GM20431 (cell line): ENCODE results near the gene FAM170B.

Experiments
- in situ Hi-C: fragments of 300-500 bp; cut with MseI, MboI; formaldehyde crosslinking; loops from one replicate; pipeline ENCODE4 v1.15.0; 2020; ENCODE audit warnings: low sequenced_read_pairs; ENCODE audit not compliant: unreplicated experiment

The FAM170B gene

GRCh38 chr10:49089557-49090188, 44.1 kb downstream of the FAM170B start:
- in situ Hi-C loops: no loop called here

- in situ Hi-C loops: no loop called here
These were observed 44.7 kb downstream of the FAM170B start for GRCh38 chr10:49089152-49089551.

- in situ Hi-C loops: no loop called here
These were observed 46.9 kb downstream of the FAM170B start for GRCh38 chr10:49086889-49087288.

GRCh38 chr10:49083261-49083660, 50.6 kb downstream of the FAM170B start:
- in situ Hi-C loops: no loop called here

GRCh38 chr10:49082766-49083165, 51.1 kb downstream of the FAM170B start:
- in situ Hi-C loops: no loop called here

- in situ Hi-C loops: no loop called here
These were observed 52.1 kb downstream of the FAM170B start for GRCh38 chr10:49081547-49082275.
